ENCODE results near the gene NOX3.

Gene NOX3

DNA sequence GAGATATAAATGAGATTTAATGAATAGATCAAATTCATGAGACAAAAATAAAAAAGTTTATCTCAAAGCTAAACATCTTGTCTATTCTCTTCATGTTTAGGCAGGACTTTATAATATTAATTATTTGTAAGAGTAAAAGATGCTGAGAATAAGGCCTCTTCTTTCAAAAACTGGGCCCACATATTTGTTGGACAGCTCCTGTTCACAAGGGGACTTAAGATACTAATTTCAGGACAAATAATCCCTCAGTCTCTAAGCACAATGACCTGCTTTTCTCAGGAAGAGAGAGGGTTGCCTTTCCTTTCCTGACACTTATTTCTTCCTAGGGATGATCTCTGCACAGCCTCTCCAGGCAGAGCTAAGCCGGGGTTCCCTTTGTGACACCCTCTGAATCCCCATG, 43.3 kb downstream of the NOX3 start:
- H3K4me1 ChIP-seq (ENCODE audit: control insufficient read depth, low read length): peaks cover 71% of the 10 kb centered on the region
- no peaks in the 10 kb centered on the region for H3K9me3 ChIP-seq (ENCODE audit: control insufficient read depth, insufficient read depth, low read length)
- H3K27ac ChIP-seq (ENCODE audit: low read depth, low read length): no peak overlapping the region
- H4K20me1 ChIP-seq (ENCODE audit: control insufficient read depth, insufficient read depth, low read depth, low read length): no peaks in the 10 kb centered on the region
- H3F3A ChIP-seq (ENCODE audit: control insufficient read depth, insufficient read depth): peaks cover 6% of the 10 kb centered on the region; the same call in 1 of the 2 replicates
- H3K9me2 ChIP-seq (replicated peaks; ENCODE audit: control insufficient read depth, low read length): no peaks in the 10 kb centered on the region
- H3K27me3 ChIP-seq (ENCODE audit: control insufficient read depth, low read length): no peaks in the 10 kb centered on the region
- no peak overlapping the region for H3K4me3 ChIP-seq (ENCODE audit: low read length)
- no peaks in the 10 kb centered on the region for H3K79me2 ChIP-seq (ENCODE audit: control insufficient read depth, low read length)
- no peak overlapping the region for H3K4me2 ChIP-seq (ENCODE audit: low read length)
- peaks cover 2% of the 10 kb centered on the region; the same call in 1 of the 2 replicates for H3K36me3 ChIP-seq (ENCODE audit: control insufficient read depth, low read length)
- TF ChIP-seq, protein P1, sequence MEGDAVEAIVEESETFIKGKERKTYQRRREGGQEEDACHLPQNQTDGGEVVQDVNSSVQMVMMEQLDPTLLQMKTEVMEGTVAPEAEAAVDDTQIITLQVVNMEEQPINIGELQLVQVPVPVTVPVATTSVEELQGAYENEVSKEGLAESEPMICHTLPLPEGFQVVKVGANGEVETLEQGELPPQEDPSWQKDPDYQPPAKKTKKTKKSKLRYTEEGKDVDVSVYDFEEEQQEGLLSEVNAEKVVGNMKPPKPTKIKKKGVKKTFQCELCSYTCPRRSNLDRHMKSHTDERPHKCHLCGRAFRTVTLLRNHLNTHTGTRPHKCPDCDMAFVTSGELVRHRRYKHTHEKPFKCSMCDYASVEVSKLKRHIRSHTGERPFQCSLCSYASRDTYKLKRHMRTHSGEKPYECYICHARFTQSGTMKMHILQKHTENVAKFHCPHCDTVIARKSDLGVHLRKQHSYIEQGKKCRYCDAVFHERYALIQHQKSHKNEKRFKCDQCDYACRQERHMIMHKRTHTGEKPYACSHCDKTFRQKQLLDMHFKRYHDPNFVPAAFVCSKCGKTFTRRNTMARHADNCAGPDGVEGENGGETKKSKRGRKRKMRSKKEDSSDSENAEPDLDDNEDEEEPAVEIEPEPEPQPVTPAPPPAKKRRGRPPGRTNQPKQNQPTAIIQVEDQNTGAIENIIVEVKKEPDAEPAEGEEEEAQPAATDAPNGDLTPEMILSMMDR (IDR thresholded peaks at IDR 0.05; ENCODE audit: low read depth, low read length, poor library complexity, severe bottlenecking): no peak
- TF ChIP-seq EZH2phosphoT487 (IDR thresholded peaks at IDR 0.05; ENCODE audit: borderline replicate concordance, low read length): no peak

DNA sequence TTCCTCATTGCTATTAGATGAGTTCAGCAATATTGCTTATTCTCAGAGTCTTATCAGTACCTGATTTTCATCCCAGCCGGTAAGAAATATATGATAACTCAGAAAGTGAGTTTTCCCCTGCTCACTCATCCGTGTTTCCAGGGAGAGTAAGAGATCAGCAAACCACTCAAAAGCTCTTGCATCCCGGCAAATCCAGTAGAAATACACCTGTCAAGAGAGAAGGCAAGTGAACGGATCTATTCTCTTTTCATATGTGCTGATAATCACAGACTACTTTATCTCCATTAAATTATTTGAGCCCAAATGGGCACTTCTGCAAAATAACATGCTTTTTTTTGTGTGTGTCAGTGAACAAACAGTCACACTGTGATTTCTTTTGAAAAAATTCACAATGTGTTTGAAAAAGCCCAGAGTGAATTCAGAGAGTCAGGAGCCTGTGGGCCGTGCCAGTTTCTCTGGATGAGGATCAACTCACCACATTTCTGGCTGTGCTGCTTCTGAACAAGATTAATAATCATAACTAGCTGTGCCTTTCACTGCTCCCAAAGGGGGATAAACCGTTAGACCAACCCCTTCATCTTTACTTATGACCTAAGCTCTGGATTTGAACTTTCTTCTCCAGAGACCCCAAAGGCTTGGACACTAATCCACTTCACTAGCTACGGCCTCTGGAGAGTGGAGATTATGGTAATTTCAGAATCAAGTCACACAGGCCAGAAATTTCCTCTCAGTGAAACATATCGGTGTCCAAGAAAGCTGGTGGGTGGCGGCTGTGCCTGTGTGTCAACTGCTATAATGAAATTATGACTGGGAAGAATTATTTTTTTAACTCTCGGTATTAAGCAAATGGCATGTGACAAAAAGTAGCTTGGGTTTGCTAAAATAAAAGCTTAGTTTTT, 44.2 kb downstream of the NOX3 start:
- H3K79me2 ChIP-seq (ENCODE audit: control insufficient read depth, low read length): no peaks in the 10 kb centered on the region
- no peaks in the 10 kb centered on the region for H3K9me3 ChIP-seq (ENCODE audit: control insufficient read depth, insufficient read depth, low read length)
- no peaks in the 10 kb centered on the region for H3K9me2 ChIP-seq (replicated peaks; ENCODE audit: control insufficient read depth, low read length)
- H4K20me1 ChIP-seq (ENCODE audit: control insufficient read depth, insufficient read depth, low read depth, low read length): no peaks in the 10 kb centered on the region
- H3K27me3 ChIP-seq (ENCODE audit: control insufficient read depth, low read length): no peaks in the 10 kb centered on the region
- no peak overlapping the region for H3K4me3 ChIP-seq (ENCODE audit: low read length)
- no peak overlapping the region for H3K27ac ChIP-seq (ENCODE audit: low read depth, low read length)
- TF ChIP-seq, protein P1 (IDR thresholded peaks at IDR 0.05; ENCODE audit: low read depth, low read length, poor library complexity, severe bottlenecking): no peak
- TF ChIP-seq EZH2phosphoT487 (IDR thresholded peaks at IDR 0.05; ENCODE audit: borderline replicate concordance, low read length): no peak
- no peaks in the 10 kb centered on the region for H3K36me3 ChIP-seq (ENCODE audit: control insufficient read depth, low read length)
- H3K4me2 ChIP-seq (ENCODE audit: low read length): no peak overlapping the region
- peaks cover 62% of the 10 kb centered on the region for H3K4me1 ChIP-seq (ENCODE audit: control insufficient read depth, low read length)
- peaks cover 3% of the 10 kb centered on the region; the same call in 1 of the 2 replicates for H3F3A ChIP-seq (ENCODE audit: control insufficient read depth, insufficient read depth)

DNA sequence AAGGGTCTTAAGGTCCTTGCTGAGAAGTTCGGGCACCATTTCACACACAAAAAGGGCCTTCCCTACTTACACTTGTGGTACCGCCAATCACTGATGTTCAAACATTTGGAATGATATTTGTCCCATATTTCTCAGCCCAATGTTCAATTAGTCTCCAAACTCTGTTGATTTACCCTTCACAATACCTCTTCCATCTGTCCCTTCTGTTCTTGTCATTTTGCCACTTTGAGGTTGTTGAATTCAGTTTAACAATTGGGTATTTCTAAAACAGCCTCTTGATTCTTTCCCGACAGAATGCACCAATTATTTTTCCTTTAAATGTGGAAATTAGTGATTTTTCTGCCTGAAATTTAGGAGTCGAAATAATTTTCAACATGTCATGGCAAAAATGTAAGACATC, 46.2 kb downstream of the NOX3 start:
- Histone ChIP-seq H3K4me2 (ENCODE audit: low read length) (no peak overlapping the region), H3K36me3 (ENCODE audit: control insufficient read depth, low read length) (no peaks in the 10 kb centered on the region; the same call in 1 of the 2 replicates), H3K9me2 (replicated peaks; ENCODE audit: control insufficient read depth, low read length) (no peaks in the 10 kb centered on the region), H3K79me2 (ENCODE audit: control insufficient read depth, low read length) (no peaks in the 10 kb centered on the region), H3K27ac (ENCODE audit: low read depth, low read length) (no peak overlapping the region), H3K9me3 (ENCODE audit: control insufficient read depth, insufficient read depth, low read length) (no peaks in the 10 kb centered on the region), H3K4me1 (ENCODE audit: control insufficient read depth, low read length) (peaks cover 63% of the 10 kb centered on the region), H3K27me3 (ENCODE audit: control insufficient read depth, low read length) (no peaks in the 10 kb centered on the region), H3F3A (ENCODE audit: control insufficient read depth, insufficient read depth) (peaks cover 3% of the 10 kb centered on the region; the same call in 1 of the 2 replicates), H4K20me1 (ENCODE audit: control insufficient read depth, insufficient read depth, low read depth, low read length) (no peaks in the 10 kb centered on the region), H3K4me3 (ENCODE audit: low read length) (no peak overlapping the region)
- no peak for TF ChIP-seq EZH2phosphoT487 (IDR thresholded peaks at IDR 0.05; ENCODE audit: borderline replicate concordance, low read length)
- TF ChIP-seq, protein P1 (IDR thresholded peaks at IDR 0.05; ENCODE audit: low read depth, low read length, poor library complexity, severe bottlenecking): no peak

Measured in DOHH2 (cell line).